Pancreas (tissue), 10 donors: Measurements from ENCODE around the gene TBX19. TPM values are rescaled to one million over a fixed set of nuclear protein-coding genes. Genes with fewer than 3 reads are reported as not detected.

Experiments used
- ATAC-seq, 4 donors: fragments of 200-7000 bp; cut with Tn5 transposase; one replicate each; pipeline versions ENCODE4 v1.8.0 to v1.9.1; 2020; ENCODE audit warnings: mild to moderate bottlenecking in 4 of 4, moderate library complexity in 4 of 4
- DNase-seq, 6 donors: peaks; one replicate each; pipeline ENCODE4 v3.0.0-alpha.2; 2020
- FAIRE-seq: peaks from 2 replicates; lab custom pipeline; 2012; peaks lifted over from hg19 to GRCh38; lab: Jason Lieb, UNC
- H3K27ac ChIP-seq, 4 donors: fragments of 200-600 bp; sonication (generic); 1 replicate in 3 of 4; 2 replicates in 1 of 4; pipeline versions ENCODE4 v1.5.0 to v1.8.0; 2020
- H3K27me3 ChIP-seq, 4 donors: fragments of 200-600 bp; one replicate each; pipeline ENCODE4 v1.8.0; 2021
- H3K36me3 ChIP-seq, 3 donors: fragments of 200-600 bp; sonication (generic) in 1 of 3; one replicate each; pipeline versions ENCODE4 v1.5.0 to v1.8.0; 2020 to 2021
- H3K4me1 ChIP-seq, 3 donors: fragments of 200-600 bp; one replicate each; pipeline ENCODE4 v1.8.0; 2021
- H3K4me3 ChIP-seq, 4 donors: fragments of 200-600 bp; sonication (generic) in 2 of 4; one replicate each; pipeline versions ENCODE4 v1.5.0 to v1.8.0; 2020 to 2021
- H3K9me3 ChIP-seq, 4 donors: fragments of 200-600 bp; one replicate each; pipeline ENCODE4 v1.8.0; 2021
- CTCF ChIP-seq, 4 donors: fragments of 200-600 bp; sonication (generic) in 3 of 4; IDR thresholded peaks; one replicate each; pipeline versions ENCODE4 v1.5.0 to v1.8.0; 2021; ENCODE audit warnings: antibody characterized with exemption in 4 of 4
- WGBS, 2 donors: extraction: QIAGEN DNeasy Blood & Tissue Kit; methylation state at CpG; one replicate each; pipeline ENCODE4 v1.1.7; 2013; 5-methylcytosine and 5-hydroxymethylcytosine counted together
- intact Hi-C, 3 donors: fragments of 100-400 bp; cut with DNase I; formaldehyde crosslinking; loops; one replicate each; pipeline versions ENCODE4 v1.11.1 to v1.14.2; 2022
- polyA plus RNA-seq, 2 donors: library from polyadenylated mRNA; stranded (reverse); fragments of 200-250 nt; gene quantifications; one replicate each; pipeline ENCODE4 v1.2.3, GENCODE V29; 2013
- total RNA-seq, 6 donors: library from RNA; stranded (reverse); fragmentation: NEBNext Ultra II Directional in 4 of 6; extraction: Animal tissue kit (Norgen Biotek cat#: 25700) in 4 of 6; gene quantifications; one replicate each; pipeline versions ENCODE4 v1.2.1 to v1.2.4, GENCODE V29; 2021 to 2023
- donor health status: healthy with polysubstance abuse.
- donor health status: DM: no; HTN: no; CAD: no; lungs with moderate emphysema.
- donor health status: DM: no; HTN: no; CAD: no.
- donor health status: control.
- donor health status: control.
- donor health status: Bipolar disorder and iron deficiency.
- donor health status: DM: yes; HTN: yes; CAD: no.
- donor health status: DM: no; HTN: no; CAD: no.
- donor health status: DM: no; HTN: no; CAD: no.
- donor health status: DM: yes; HTN: yes; CAD: no.

TBX19 gene
- total and polyA plus RNA-seq, 8 donors, result 0.35 to 2.0 (median 0.61) TPM

- ATAC-seq (peak; percentile 90 to 92 (median 92)), FAIRE-seq (no peak)
These were observed 4.8 kb downstream of the TBX19 start for GRCh38 chr1:168285521-168285790.

GRCh38 chr1:168285971-168286927 is 5.6 kb downstream of the TBX19 start:
- Histone ChIP-seq H3K27me3 (no peaks in the 10 kb centered on the region), H3K4me1 (peaks cover 6 to 17% (median 14%) of the 10 kb centered on the region in 3 donors), H3K4me3 (no peak overlapping the region), H3K27ac (peak overlapping the region in 2 of 4 donors; percentile 9 to 71), H3K9me3 (no peaks in the 10 kb centered on the region), H3K36me3 (no peaks in the 10 kb centered on the region)
- ATAC-seq, result peak; percentile 50 to 69 (median 64)
- TF ChIP-seq CTCF (IDR thresholded peaks at IDR 0.05), result no peak
- intact Hi-C loops, result no loop called here
- FAIRE-seq, result no peak
- DNase-seq, result no peak
- WGBS, 2 donors, result 52 to 54% methylated on average over 4 of the region's 4 CpGs

More at GRCh38 chr1:168285521-168285790, 4.8 kb downstream of the TBX19 start:
- Histone ChIP-seq H3K4me1 (peaks cover 6 to 17% (median 14%) of the 10 kb centered on the region in 3 donors), H3K36me3 (no peaks in the 10 kb centered on the region), H3K4me3 (no peak overlapping the region), H3K27me3 (no peaks in the 10 kb centered on the region), H3K27ac (peak overlapping the region in 2 of 4 donors; percentile 9 to 71), H3K9me3 (no peaks in the 10 kb centered on the region)
- no peak for TF ChIP-seq CTCF (IDR thresholded peaks at IDR 0.05)
- intact Hi-C loops, result no loop called here
- peak in 2 of 6 donors; percentile 23 to 33 for DNase-seq

GRCh38 chr1:168287237-168287664 is 6.6 kb downstream of the TBX19 start:
- FAIRE-seq, result no peak
- Histone ChIP-seq H3K36me3 (no peaks in the 10 kb centered on the region), H3K27ac (no peak overlapping the region), H3K9me3 (no peaks in the 10 kb centered on the region), H3K4me1 (peaks cover 6 to 17% (median 14%) of the 10 kb centered on the region in 3 donors), H3K4me3 (no peak overlapping the region), H3K27me3 (no peaks in the 10 kb centered on the region)
- no peak for TF ChIP-seq CTCF (IDR thresholded peaks at IDR 0.05)
- intact Hi-C loops, result no loop called here
- DNase-seq, result no peak
- no peak for ATAC-seq
- 100% methylated on average over 1 of the region's 1 CpG for WGBS, 2 donors

GRCh38 chr1:168288311-168289052 is 7.8 kb downstream of the TBX19 start:
- Histone ChIP-seq H3K36me3 (no peaks in the 10 kb centered on the region), H3K9me3 (no peaks in the 10 kb centered on the region), H3K4me3 (no peak overlapping the region), H3K27ac (no peak overlapping the region), H3K4me1 (peaks cover 6 to 17% (median 14%) of the 10 kb centered on the region in 3 donors), H3K27me3 (no peaks in the 10 kb centered on the region)
- ATAC-seq (no peak), DNase-seq (no peak), FAIRE-seq (no peak)
- intact Hi-C loops, result no loop called here
- TF ChIP-seq CTCF (IDR thresholded peaks at IDR 0.05), result no peak
- 63 to 71% methylated on average over 3 of the region's 3 CpGs for WGBS, 2 donors
